HCT116 (cell line): ENCODE measurements around the gene POLR3F. TPM values are rescaled to one million over a fixed set of nuclear protein-coding genes. Genes with fewer than 3 reads are reported as not detected.

Source experiments
- ATAC-seq: fragments of 200-7000 bp; cut with Tn5 transposase; 2 replicates; pipeline ENCODE4 v1.9.1; 2020; ENCODE audit warnings: mild to moderate bottlenecking, moderate library complexity
- BruUV-seq: library from RNA; stranded (reverse); fragments of 400-500 nt; replicated peaks from 2 replicates; lab custom pipeline; 2021; lab: Mats Ljungman, UMichigan
- CTCF ChIA-PET: fragments of 300-600 bp; sonication (Branson Sonifier 250); formaldehyde crosslinking; loops from one replicate; lab custom pipeline; 2021; ENCODE audit warnings: antibody characterized with exemption; lab: Charles Lee
- POLR2A ChIA-PET: fragments of 300-600, 350-600 bp; sonication (Branson Sonifier 250); formaldehyde crosslinking; loops from one replicate; lab custom pipeline; 2021; ENCODE audit warnings: antibody characterized with exemption; lab: Charles Lee
- RAD21 ChIA-PET, 2 experiments: fragments of 300-600 bp; sonication (Branson Sonifier 250); formaldehyde crosslinking; loops; one replicate each; lab custom pipeline; 2023; ENCODE audit warnings: low total read pairs in 2 of 2; ENCODE audit not compliant: uncharacterized antibody in 2 of 2, unreplicated experiment in 2 of 2, low non-redundant PET in 1 of 2; lab: Charles Lee
- DNase-seq: peaks from one replicate; pipeline ENCODE4 v3.0.0-alpha.2; 2010; ENCODE audit warnings: low read depth, low spot score
- H2AFZ ChIP-seq: fragments of 200-600 bp; shearing (Covaris generic), sonication (generic); 2 replicates; pipeline ENCODE4 v1.6.1; 2017; ENCODE audit warnings: low read depth, mixed run types, mixed read lengths, antibody characterized with exemption, low read length; ENCODE audit not compliant: poor library complexity, severe bottlenecking
- H3K27ac ChIP-seq: 2 replicates; pipeline ENCODE4 v1.5.1; 2012; ENCODE audit warnings: low read depth, low read length
- H3K27me3 ChIP-seq: fragments of 200-600 bp; sonication (generic); 2 replicates; pipeline ENCODE4 v1.6.1; 2016; ENCODE audit warnings: mixed run types, low read length, mixed read lengths; ENCODE audit not compliant: insufficient read depth
- H3K36me3 ChIP-seq, 2 experiments: fragments of 200-500 bp in 1 of 2; fragments of 200-600 bp in 1 of 2; sonication (Bioruptor generic) in 1 of 2; sonication (generic) in 1 of 2; 2 replicates each; pipeline versions ENCODE4 v1.5.1 to v1.6.1; 2014 to 2016; ENCODE audit warnings: low read length in 2 of 2, inconsistent platforms in 1 of 2, mixed read lengths in 1 of 2, mixed run types in 1 of 2; ENCODE audit not compliant: insufficient read depth in 2 of 2, control insufficient read depth in 1 of 2
- H3K4me1 ChIP-seq, 2 experiments: fragments of 200-600 bp in 1 of 2; sonication (generic) in 1 of 2; 2 replicates each; pipeline versions ENCODE4 v1.5.1 to v1.6.1; 2012 to 2017; ENCODE audit warnings: low read length in 2 of 2, inconsistent platforms in 1 of 2, mild to moderate bottlenecking in 1 of 2, mixed read lengths in 1 of 2, mixed run types in 1 of 2, moderate library complexity in 1 of 2; ENCODE audit not compliant: insufficient read depth in 2 of 2, control insufficient read depth in 1 of 2
- H3K4me2 ChIP-seq: fragments of 200-600 bp; sonication (generic); 2 replicates; pipeline ENCODE4 v1.6.1; 2017; ENCODE audit warnings: mixed run types, low read length, mixed read lengths
- H3K4me3 ChIP-seq, 2 experiments: fragments of 200-600 bp in 1 of 2; sonication (generic) in 1 of 2; replicated peaks in 1 of 2; 2 replicates each; pipeline ENCODE4 v1.5.1; 2011 to 2016; ENCODE audit warnings: low read length in 2 of 2, control low read depth in 1 of 2, low read depth in 1 of 2, mild to moderate bottlenecking in 1 of 2, mixed read lengths in 1 of 2, mixed run types in 1 of 2
- H3K79me2 ChIP-seq: fragments of 200-600 bp; sonication (generic); 2 replicates; pipeline ENCODE4 v1.6.1; 2017; ENCODE audit warnings: mild to moderate bottlenecking, mixed run types, low read length, moderate library complexity, mixed read lengths; ENCODE audit not compliant: insufficient read depth
- H3K9ac ChIP-seq: fragments of 200-600 bp; sonication (generic); 2 replicates; pipeline ENCODE4 v1.6.1; 2016; ENCODE audit warnings: low read length, mixed read lengths
- H3K9me2 ChIP-seq: fragments of 200-600 bp; sonication (generic), shearing (Covaris generic); 2 replicates; pipeline ENCODE4 v1.6.1; 2017; ENCODE audit warnings: mixed run types, mild to moderate bottlenecking, moderate library complexity; ENCODE audit not compliant: insufficient read depth
- H3K9me3 ChIP-seq, 2 experiments: fragments of 200-500 bp in 1 of 2; fragments of 200-600 bp in 1 of 2; sonication (Bioruptor generic) in 1 of 2; sonication (generic) in 1 of 2; 2 replicates each; pipeline ENCODE4 v1.6.1; 2014 to 2017; ENCODE audit warnings: low read length in 2 of 2, mixed read lengths in 2 of 2, inconsistent platforms in 1 of 2, low read depth in 1 of 2, mild to moderate bottlenecking in 1 of 2, mixed run types in 1 of 2, moderate library complexity in 1 of 2; ENCODE audit not compliant: control insufficient read depth in 1 of 2, insufficient read depth in 1 of 2
- H4K20me1 ChIP-seq: fragments of 200-600 bp; sonication (generic), shearing (Covaris generic); 2 replicates; pipeline ENCODE4 v1.6.1; 2017; ENCODE audit warnings: mixed run types, mild to moderate bottlenecking, moderate library complexity; ENCODE audit not compliant: insufficient read depth
- CBX3 ChIP-seq: IDR thresholded peaks from 2 replicates; pipeline ENCODE4 v1.6.1; 2012; ENCODE audit warnings: low read depth
- CTCF ChIP-seq, 3 experiments: fragments of 200-600 bp in 1 of 3; sonication (generic) in 1 of 3; IDR thresholded peaks in 2 of 3; conservative IDR thresholded peaks in 1 of 3; 2 replicates each; pipeline ENCODE4 v1.5.1; 2012 to 2017; ENCODE audit warnings: low read depth in 2 of 3, low read length in 2 of 3, antibody characterized with exemption in 1 of 3, borderline replicate concordance in 1 of 3, control low read depth in 1 of 3, mild to moderate bottlenecking in 1 of 3, mixed read lengths in 1 of 3, mixed run types in 1 of 3, moderate library complexity in 1 of 3; ENCODE audit not compliant: insufficient read depth in 1 of 3
- ELF1 ChIP-seq: IDR thresholded peaks from 2 replicates; pipeline ENCODE4 v1.6.1; 2012; ENCODE audit warnings: low read depth, borderline replicate concordance
- EZH2 ChIP-seq: fragments of 200-600 bp; sonication (generic); IDR thresholded peaks from 2 replicates; pipeline ENCODE4 v1.6.1; 2017; ENCODE audit warnings: antibody characterized with exemption, mixed run types
- FOSL1 ChIP-seq: IDR thresholded peaks from 2 replicates; pipeline ENCODE4 v1.6.1; 2012; ENCODE audit warnings: low read depth
- MAX ChIP-seq: IDR thresholded peaks from 2 replicates; pipeline ENCODE4 v1.6.1; 2012
- POLR2AphosphoS5 ChIP-seq: IDR thresholded peaks from 2 replicates; pipeline ENCODE4 v1.6.1; 2011; ENCODE audit warnings: mild to moderate bottlenecking, low read depth, low read length, moderate library complexity
- SIN3A ChIP-seq: IDR thresholded peaks from 2 replicates; pipeline ENCODE4 v1.6.1; 2012; ENCODE audit warnings: low read depth
- YY1 ChIP-seq: IDR thresholded peaks from 2 replicates; pipeline ENCODE4 v1.6.1; 2011; ENCODE audit warnings: low read length, low read depth, moderate library complexity, mild to moderate bottlenecking; ENCODE audit not compliant: insufficient replicate concordance; ENCODE audit errors: extremely low read depth
- ZFX ChIP-seq: fragments of 450-650 bp; IDR thresholded peaks from 2 replicates; pipeline ENCODE4 v1.6.1; 2017
- ZNF274 ChIP-seq: fragments of 200-500 bp; sonication (Bioruptor generic); IDR thresholded peaks from 2 replicates; pipeline ENCODE4 v1.6.1; 2014; ENCODE audit warnings: mild to moderate bottlenecking, low read depth, low read length, inconsistent platforms
- intact Hi-C: fragments of 100-400 bp; cut with micrococcal nuclease; formaldehyde crosslinking; loops from 2 replicates; pipeline ENCODE4 v1.10.0; 2022
- total RNA-seq: library from RNA; stranded (reverse); gene quantifications from one replicate; pipeline ENCODE4 v1.2.1, GENCODE V29; 2021; ENCODE audit not compliant: unreplicated experiment

The POLR3F gene
- total RNA-seq, 1 experiment from 2014 or later, result 11.4 TPM

GRCh38 chr20:18533491-18533890, 66.3 kb downstream of the POLR3F start:
- Histone ChIP-seq H3K4me3 (no peak overlapping the region), H3K4me1 (no peaks in the 10 kb centered on the region), H3K36me3 (peaks cover 32 to 63% of the 10 kb centered on the region in 2 experiments), H3K79me2 (no peaks in the 10 kb centered on the region), H3K4me2 (no peak overlapping the region), H3K9me3 (no peaks in the 10 kb centered on the region), H2AFZ (no peak overlapping the region), H3K9me2 (no peaks in the 10 kb centered on the region), H3K27me3 (no peaks in the 10 kb centered on the region)
- CTCF ChIA-PET, result no interaction called here
- RAD21 ChIA-PET, result no interaction called here
- POLR2A ChIA-PET, result no interaction called here
- no TSS peak for BruUV-seq
- ATAC-seq (no peak), DNase-seq (no peak)
- intact Hi-C loops, result no loop called here
- TF ChIP-seq MAX (no peak), YY1 (no peak), SIN3A (no peak), EZH2 (no peak), CBX3 (no peak), POLR2AphosphoS5 (no peak), ZFX (no peak), ZNF274 (no peak), FOSL1 (no peak), ELF1 (no peak), CTCF (IDR thresholded peaks at IDR 0.05 in 2 of 3, conservative IDR thresholded peaks at IDR 0.05 in 1 of 3; ENCODE audit: borderline replicate concordance in 1 of 3, insufficient read depth in 1 of 3, low read depth in 2 of 3, low read length in 2 of 3) (no peak)
- TF ChIP-seq, all 23 proteins: peak for 0
- no peak overlapping the region for H3K27ac ChIP-seq
- H4K20me1 ChIP-seq, result no peaks in the 10 kb centered on the region
- H3K9ac ChIP-seq, result no peak overlapping the region
